Islet precursor cell (in vitro differentiated cells): Measurements from ENCODE around the gene BLCAP.

ENCODE experiments used
- DNase-seq: peaks from one replicate; pipeline ENCODE4 v3.0.0-alpha.2; 2018

BLCAP gene, protein sequence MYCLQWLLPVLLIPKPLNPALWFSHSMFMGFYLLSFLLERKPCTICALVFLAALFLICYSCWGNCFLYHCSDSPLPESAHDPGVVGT

DNA sequence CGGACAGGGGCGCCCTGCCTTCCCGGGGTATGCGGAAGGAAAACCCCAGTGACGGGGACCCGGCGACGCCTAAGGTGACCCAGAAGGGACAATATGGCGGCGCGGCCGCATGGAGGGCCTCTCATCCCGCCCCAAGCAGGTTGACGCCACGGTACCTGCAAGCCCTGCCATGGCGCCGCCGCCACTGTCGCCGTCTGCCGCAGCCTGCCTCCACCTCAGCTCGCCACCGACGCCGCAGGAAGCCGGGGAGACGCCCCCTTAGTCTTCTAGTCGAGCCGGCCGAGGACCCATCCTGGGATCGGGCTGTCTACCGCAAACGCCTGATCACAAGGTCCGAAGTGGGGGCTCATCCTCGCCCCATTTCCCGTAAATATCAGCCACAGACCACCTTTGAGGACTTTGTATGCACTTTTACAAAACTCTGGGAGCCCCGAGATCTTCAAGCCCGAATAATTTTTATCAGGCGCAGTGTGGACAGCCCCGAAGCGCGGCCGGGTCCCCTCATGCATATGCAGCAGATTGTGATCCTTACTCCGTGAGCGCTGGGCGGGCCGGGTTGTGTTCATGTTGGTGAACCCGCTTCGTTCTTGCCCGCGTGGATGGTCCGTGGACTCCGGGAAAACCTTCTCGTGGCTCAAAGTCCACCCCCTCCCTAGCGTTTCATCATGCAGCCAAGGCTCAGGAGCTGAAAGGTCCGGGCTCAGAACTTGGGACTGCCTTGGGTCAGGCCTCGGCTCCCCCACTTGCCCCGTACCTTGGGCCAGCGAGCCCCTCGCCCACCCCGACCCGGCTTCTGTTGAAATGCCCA is at the start of gene BLCAP:
Gene BLCAP, minus strand, starts transcription at position 239 of the 808 bp plus-strand sequence. CDS start 8,702 bp downstream, outside the sequence.
- DNase-seq, result peak; percentile 90

DNA sequence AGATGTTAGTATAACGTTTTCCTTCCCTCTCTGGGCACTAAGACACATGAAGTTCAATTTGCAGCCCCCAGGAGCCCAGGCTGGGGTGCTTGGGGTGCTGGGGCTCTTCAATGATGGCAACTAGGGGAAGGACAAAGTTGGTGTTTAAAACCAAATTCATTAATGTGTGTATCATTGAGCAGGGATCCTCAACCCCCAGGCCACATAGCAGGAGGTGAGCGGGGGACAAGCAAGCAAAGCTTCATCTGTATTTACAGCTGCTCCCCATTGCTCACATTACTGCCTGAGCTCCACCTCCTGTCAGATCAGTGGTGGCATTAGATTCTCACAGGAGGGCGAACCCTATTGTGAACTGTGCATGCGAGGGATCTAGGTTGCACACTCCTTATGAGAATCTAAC is 49.8 kb upstream of the BLCAP start:
- peak; percentile 13 for DNase-seq

DNA sequence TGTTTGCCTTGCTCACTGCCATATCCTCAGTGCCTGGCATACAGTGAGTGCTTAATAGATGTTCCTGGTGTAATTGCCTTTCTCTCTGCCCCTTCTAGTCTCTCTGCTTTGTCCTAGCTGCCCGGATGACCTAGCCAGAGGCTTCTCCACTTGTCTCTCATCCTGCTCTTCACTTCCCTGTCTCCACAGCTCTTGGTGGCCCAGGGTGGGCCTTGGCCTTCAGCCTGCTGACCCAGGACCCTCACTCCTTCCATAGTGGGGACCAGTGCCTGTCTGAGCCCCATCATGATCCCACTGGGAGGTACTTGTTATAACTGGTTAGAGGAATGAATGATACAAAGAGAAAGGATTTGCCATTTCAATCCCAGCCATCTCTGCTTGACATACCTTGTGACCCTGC is 49.2 kb upstream of the BLCAP start:
- DNase-seq, result no peak

DNA sequence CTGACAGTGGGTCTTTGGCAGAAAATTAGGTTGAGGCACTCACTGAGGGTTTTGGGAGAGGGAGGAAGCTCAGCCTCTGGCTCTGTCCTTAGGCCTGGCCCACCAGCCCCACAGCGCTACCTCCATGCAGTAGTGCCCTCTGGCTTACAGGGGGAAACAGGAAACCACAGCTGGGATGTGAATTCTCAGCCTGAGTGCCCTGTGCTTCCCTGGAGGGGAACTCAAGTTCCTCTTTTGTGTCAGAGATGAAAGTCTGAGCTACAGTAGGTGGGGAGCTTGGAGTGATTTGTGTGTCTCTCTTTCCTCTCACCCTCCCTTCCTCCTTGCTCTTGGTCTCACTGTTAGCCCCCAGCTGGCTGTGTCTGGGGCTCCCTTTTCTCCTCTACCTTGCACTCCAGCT is 48.2 kb upstream of the BLCAP start:
- peak; percentile 60 for DNase-seq

DNA sequence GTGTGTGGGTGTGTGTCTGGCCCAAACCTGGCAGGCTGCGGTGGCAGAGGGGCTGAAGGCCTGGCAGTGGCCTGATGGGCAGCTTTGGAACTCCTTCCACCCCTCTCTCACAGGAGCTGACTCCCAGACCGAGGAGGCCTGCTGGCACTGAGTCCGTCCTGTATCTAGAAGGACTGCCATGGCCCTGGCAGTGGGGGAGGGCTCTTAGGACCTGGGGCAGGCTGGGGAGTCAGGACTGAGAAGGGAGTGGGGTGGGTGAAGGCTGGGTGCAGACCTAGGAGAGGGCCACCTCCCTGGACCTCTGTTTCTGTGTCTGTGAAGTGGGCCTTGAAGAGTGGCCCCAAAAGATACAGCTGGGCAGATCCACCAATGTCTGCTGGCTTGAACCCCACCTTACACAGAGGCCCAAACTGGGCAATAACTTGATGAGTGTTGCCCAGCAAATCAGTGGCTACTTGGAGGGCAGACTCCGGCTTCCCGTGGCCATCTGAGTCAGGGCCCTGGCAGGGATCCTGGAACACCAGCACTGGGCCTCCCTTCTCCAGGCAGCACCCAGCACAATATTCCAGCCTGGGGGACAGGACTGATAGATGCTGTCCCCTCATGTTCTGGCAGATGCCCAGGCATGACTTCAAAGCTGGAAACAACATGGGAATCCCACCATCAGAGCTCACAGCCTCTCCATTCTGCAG is 46.7 kb upstream of the BLCAP start:
- peak; percentile 34 for DNase-seq

DNA sequence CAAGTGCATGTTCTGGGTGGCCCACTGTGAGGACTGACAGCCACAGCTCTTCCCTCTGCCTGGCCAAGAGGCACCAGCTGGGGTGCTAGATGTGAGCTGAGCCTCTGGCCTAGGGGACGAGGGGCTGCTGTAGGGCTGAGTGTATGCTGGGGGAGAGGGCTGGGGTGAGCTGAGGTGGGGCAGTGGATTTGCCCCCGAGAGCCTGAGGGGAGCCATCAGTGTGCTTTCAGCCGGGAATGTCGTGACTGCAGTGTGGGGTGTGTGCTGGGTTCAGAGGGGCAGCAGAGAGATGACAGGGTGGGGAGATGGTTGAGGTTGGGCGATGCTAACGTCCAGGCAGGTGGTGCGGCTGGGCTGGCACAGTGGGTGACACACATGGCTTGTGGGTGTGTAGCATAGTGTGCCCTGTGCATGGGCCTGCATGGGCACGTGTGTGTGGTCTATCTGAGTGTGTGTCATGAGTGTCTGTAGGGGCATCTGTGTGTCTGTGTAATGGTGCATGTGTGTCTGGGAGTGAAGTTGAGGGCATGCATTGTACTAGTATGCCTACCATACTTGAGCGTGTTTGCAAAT is 46.0 kb upstream of the BLCAP start:
- peak; percentile 34 for DNase-seq

DNA sequence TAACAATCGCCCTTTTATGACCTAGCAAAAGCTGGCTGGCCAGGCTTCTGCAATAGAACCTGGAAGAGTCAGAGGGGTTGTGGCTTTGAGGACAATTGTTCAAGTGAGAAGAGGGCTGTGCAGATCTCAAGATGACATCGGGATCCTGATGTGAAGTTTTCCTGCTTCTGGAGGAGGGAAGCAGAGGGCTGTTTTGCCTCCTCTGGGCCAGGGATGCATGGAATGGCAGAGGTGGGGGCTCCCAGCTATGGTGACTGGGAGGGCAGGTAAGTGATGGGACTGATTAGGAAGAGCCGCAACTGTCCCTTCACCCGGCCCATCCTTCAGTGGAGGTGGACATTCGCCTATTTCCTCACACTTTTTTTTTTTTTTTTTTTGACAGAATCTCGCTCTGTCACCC is 43.4 kb upstream of the BLCAP start:
- DNase-seq, result no peak

DNA sequence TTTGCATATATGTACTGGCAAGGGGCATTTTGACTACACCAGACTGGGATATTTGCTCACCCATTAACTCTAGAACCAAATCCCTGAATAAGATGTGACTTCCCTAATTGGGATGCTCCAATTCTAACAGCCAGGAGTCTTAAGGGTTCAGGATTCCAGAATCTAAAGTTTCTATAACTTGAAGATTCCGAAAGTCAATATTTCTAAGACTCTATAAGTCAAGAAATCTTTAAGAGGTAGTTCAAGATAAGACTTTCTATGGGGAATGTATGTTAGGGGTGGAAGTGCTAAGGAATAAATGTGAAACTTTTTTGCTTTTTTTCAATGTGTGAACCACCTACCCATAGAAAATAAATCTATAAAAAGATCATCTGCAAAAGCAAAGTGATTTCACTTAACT is 42.7 kb upstream of the BLCAP start:
- no peak for DNase-seq

DNA sequence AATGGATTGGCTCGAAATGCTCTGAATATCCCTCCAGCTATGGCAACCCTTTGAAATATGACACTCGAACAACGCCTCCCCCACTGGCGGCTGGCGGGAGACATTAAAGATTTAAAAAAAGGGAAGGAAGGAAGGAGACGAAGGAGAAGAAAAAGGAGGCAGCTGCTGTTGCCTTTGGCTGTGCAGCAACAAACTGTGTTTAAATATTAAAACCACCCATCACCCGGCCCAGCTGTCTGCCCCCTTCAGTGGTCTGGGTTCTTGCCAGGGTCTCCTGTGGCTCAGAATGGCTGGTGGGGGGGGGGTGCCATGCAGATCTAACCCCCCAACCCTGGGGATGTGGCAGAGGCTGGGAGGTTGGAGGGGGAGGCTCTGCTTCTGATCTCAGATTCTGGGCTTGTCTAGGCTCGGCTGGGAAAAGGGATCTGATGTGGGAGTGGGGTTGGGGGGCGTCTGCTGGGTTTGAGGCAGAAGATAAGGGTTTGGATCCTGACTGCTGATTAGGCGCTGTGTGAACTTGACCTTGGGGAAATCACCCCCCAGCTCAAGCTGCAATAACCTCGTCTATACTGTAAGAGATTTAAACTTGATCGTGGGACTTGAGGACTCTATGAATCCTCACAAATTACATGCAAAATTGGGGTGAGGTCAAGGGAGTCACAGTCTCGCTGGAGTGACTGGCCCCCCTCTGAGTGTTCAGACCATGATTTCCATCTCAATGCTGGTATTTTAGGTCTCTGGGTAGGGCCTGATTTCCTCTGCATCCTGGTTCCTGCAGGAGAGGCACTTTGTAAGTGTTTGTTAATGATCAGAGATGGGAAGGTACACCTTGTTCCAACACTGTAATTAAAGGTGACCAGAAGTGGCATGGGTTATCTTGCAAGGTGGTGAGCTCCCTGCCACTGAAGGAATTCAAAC is 40.3 kb upstream of the BLCAP start:
- DNase-seq, result peak; percentile 49

DNA sequence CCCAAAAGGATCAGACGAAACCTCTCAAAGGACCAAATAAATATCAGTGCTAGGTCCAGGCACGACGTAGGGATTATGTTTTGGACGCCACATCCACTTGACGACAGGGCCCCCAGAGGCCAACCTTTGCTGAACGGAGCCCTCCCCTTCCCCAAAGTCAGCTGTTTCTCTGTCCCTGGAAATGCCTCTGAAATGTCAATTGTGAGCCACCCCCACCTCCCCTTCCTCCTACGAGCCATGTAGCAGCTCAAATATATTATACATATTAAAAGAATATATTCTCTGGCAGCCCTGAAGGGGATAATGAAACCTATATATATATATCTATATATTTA is 39.6 kb upstream of the BLCAP start:
- DNase-seq, result peak; percentile 17

DNA sequence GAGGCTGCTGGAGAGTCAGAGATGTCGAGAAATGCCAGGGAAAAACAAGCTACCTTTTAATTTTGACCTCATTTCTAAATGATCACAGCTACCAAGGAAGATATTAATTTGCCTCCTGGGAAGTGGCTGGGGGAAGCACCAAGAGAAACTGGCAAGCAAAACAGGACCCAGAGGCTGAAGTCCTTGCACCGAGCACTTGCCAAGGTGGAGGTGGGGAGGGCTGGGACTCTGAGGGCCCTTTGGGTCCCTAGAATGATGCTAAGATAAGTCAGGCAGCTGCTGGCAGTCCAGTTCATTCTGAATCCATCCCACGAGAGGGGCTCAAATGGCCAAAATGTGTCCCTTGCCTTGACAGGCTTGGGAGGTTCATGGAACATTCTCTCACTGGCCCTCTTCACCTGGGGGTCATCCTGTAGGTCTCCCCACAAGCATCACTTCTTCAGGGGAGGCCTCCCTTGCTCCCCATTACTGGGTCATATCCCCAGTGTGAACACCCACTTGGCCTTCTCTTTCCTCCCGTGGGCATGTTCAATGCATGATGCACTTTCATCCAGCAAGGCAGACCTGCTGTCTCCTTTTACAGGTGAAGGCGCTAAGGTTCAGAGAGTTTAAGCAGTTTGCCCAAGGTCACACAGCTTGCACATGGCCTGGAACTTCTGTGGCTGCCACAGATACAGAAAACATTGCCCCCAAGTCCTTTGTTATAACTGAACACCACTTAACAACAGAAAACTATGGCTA is 39.1 kb upstream of the BLCAP start:
- peak; percentile 30 for DNase-seq

DNA sequence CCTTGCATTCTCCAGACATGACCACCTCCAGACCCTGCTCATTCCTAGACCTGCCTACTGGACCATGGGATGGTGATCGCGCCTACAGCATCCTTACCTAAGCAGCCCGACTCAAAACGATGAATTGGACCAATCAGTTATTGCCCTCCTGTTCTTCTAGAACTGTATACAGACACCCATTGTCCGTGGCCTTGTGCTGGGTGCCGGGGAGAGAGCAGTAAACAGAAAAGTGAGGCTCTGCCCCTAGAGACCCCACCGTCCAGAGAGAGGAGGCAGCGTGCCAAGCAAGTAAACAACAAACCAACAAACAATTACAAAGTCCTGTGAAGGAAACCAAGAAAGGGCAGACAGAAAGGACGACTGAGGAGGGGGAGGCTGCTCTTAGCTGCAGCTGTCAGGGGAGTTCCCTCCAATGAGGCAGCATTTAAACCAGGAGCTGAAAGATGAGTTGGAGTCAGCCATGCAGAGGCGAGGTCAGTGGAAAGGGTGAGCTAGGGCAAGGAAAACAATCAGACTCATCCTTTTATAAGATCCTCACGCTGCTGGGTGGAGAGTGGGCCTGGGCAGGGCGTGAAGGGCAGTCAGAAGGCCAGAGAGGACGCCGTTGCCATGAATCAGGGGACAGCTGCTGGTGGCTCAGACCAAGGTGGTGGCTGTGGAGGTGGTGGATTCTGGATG is 37.6 kb upstream of the BLCAP start:
- DNase-seq, result peak; percentile 54

DNA sequence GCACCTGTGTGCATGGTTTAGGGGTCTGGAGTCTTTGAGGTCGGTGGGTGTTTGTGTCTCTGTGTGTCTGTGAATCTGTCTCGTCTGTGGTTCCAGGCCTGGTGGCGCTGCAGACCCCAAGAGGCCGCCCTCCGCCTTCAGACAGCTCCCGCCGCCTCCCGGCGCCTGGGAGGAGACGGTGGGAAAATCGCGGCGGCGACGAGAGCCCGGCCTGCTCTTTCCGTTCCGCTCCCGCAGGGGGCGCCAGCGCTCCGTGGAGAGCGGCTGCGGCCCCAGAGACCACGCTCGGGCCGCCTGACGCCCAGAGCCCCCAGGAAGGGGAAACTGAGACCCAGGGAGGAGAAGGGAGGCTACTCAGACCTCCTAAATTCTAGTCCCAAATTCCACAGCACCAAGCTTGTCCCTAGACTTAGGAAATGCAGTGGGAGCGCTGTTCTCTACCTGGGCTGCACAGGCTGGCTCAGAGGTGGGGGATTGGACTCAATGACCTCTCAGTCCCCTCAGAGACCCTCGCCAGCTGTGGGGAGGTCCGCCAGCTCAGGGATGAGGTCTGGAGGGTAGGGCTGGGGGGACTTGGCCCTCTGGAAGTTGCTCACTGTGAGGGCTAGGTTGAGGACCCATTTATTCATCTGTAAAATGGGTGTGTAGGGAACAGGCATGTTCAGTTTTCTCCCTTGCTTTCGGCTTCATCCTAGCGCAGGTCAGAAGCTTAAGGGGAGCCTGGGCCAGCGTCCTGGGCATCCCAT is 36.9 kb upstream of the BLCAP start:
- DNase-seq, result peak; percentile 80

DNA sequence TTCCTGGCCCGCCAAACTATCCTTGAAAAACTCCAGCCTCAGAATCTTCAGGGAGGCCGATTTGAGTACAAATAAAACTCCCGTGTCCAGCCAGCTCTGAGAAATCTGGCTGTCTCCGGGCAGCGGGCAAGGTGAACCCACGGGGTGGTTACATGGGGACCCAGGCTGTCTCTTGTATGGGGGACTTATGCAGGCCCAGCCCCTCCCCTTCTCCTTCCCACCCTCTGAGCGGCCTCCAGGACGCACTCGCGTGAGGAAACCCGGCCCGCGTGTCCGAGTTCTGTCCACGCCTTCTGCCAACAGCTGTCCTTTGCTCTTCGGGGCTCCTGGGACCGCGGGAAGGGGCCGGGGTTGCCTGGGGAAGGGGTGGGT is 36.3 kb upstream of the BLCAP start:
- DNase-seq, result no peak

DNA sequence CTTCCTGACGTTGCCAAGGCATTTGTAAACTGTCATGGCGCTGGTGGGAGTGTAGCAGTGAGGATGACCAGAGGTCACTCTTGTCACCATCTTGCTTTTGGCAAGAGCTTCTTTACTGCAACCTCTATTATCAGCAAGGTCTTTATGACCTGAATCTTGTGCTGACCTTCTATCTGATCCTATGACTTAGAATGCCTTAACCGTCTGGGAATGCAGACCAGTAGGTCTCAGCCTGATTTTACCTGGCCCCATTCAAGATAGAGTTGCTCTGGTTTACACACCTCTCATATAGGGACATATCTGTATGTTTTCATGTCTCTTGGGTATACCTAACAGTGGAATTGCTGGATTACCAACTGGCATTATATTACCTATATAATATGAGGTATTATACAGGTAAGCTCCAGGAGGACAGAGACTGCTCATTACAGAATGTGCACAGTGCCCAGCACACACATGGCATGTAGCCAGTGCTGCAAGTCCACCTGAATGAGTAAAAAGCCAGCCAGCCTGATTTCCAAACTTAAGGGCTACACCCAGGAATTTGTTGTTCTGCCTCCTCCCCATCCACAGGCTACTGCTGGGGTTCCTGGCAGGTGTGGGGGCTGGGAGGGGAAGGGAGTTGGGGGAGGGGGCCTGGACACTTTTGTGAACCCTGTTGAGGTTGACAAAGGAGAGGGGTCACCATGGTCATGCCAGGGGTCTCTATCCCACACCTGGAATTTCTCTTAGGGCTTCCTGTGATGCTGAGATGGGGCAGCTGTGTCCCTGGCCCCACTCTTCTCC is 35.2 kb upstream of the BLCAP start:
- peak; percentile 61 for DNase-seq

DNA sequence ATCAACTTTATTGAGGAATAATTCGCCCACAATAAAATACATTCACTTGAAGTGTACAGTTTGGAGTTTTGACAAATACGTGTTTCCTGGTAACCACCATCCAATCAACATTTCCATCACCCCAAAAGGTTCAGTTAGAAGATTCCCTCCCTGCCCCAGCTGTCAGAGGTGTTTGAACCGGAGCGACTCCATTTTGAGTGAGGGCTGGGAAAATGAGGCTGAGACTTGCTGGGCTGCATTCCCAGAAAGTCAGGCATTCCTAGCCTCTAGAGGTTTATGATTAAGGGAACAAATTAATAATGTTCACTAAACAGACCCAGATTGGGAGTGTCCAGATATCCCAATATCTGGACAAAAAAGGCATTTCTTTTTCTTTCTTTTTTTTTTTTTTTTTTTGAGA is 33.0 kb upstream of the BLCAP start:
- DNase-seq, result peak; percentile 8

DNA sequence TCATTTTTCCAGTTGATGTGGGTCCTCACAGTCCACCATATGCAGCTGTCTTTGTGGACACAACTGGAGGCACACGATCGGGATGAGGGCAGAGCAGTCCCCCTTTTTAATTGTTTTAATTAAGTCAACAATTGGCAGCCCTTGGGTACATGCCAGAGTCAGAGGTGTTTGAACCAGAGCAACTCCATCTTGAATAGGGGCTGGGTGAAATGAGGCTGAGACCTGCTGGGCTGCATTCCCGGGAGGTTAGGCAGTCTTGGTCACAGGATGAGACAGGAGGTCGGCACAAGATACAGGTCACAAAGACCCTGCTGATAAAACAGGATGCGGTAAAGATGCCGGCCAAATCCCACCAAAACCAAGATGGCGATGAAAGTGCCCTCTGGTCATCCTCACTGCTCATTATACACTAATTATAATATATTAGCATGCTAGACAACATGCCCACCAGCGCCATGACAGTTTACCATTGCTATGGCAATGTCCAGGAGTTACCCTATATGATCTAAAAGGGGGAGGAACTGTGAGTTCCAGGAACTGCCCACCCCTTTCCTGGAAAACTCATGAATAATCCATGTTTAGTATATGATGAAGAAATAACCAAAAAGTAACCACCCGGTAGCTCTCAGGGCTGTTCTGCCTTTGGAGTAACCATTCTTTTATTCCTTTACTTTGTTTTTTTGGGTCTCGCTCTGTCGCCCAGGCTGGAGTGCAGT is 31.8 kb upstream of the BLCAP start:
- peak; percentile 57 for DNase-seq

DNA sequence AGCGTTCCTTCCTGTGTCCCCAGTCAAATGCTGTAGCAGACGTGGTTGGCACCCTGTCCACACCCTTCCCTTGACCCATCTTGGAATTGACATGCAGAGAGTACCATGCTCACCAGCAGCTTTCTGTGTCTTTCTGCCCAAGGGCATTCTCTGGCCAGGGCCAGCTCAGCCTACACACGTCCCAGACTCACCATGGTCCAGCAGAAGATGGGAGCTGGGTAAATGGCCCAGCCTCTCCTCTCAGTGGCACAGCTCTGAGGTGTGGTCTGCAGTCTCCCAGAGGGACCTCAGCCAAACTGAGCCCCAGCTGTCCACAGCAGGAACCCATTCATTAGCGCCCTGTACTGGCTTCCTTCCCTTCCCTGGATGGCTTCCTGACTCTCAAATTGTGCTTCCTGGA is 31.1 kb upstream of the BLCAP start:
- peak; percentile 32 for DNase-seq

DNA sequence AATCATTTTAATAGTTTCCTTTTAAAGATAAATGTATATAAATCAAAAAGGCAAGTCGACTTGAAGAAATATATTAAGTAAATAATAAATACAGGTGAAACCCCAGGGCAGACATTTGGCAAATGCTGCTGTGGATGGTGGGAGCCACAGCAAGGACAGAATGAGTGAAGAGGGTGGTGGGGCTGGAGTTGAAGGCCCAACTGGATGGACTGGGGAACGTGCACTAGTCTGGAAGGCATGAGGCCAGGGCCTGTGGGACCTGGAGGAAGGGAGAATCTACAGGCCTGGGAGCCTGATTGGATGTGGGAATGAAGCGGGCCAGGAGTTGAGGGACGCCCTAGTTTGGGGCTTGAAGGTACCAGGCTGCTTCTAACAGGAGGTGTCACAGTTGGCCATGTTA is 30.6 kb upstream of the BLCAP start:
- no peak for DNase-seq
